Hematopoietic multipotent progenitor cell treated with erythropoietin and hydrocortisone succinate and interleukin-3 and kit ligand, for 17 days (in vitro differentiated cells): ENCODE data around the gene SCNN1B.
"Not testable (repeated sequence)": the region's sequence is repeated elsewhere in the genome, so short reads cannot be mapped to it uniquely, and the experiment has no call there.

Source experiments
- DNase-seq: peaks from one replicate; pipeline ENCODE4 v3.0.0-alpha.2; 2015; ENCODE audit warnings: low spot score

The SCNN1B gene

GRCh38 chr16:23355106-23355670 lies 53.1 kb downstream of the SCNN1B start:
- no peak for DNase-seq

DNA sequence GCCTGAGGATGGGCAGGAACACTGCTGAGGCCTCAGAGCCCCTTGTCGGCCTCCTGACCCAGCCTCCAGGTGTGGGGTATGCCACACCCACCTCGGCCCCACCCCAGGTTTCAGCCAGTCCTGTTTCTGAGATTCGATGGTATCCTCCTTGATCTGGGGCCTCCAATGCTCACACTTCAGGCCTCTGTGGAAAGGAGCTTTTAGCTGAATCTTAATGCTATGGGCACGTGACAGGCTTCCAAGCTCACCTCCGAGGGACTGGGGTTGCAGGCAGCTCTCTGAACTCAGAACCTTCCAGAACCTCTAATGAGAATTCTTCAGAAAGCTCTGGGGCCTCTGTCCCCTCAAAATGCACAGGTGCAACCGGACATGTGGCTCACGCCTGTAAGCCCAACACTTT lies 54.8 kb downstream of the SCNN1B start:
- DNase-seq = no peak

DNA sequence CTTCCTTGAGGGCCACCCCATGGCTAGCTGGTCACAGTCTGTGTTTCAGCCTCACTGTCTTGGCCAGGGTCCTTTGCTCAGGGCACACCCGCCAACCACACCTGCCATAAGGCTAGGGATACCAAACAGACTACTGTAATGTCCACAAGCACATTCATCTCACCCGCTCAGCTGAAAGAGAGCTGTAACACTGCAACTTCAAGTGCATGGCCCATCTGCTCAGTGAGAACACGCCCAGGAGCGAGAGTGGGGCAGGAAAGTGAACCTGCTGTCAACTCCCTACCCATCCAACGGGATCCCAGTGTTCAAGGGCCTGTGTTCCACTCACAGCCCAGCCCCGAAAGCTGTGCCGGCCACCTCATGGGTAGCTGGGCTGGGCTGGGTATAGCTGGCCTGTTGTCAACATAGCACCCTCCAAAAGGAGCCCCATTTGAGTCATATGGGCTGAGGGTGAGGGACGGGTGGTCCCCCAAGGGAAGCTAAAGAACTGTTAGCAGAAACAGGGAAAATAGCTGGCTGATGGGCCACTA lies 55.7 kb downstream of the SCNN1B start:
- no peak for DNase-seq

GRCh38 chr16:23359092-23359760 lies 57.1 kb downstream of the SCNN1B start:
- DNase-seq = no peak

DNA sequence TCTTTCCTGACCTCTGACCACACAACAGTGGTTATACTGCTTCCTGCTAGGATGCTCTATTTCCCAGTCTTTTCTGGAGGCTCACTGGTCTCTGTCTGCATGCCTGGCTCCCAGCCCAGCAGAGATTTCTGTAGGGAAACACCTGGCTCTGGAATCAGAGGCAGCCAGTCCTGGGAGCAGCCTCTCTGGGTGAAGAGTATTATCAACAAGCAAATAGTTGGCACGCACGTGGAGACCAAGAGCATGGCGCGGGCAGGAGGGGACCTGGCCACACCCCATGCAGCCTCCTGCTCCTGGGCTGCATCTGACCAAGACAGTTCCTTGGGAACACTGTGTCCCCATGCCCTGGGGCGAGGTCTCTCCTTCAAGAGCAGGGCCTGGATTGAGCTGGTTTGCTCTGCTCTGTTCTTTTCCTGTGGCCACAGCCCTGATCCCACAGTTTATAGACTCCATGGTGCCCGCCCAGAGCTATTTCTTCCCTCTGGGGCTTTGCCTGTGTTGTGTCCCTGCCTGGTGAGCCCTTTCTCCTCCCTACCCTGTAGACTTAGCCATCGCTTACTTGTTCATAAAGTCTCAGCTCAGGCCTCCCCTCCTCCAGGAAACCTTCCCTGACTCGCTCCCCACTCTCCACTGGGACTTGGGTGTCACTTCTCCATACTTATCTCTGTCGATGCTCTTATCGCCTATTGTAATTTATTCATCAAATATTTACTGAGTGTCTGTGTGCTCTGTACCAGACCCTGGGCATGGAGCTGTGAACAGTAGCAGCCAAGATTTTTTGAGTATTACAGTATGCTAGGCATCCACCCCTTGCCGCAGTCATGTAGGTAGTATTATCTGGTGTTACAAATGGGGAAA lies 60.6 kb downstream of the SCNN1B start:
- DNase-seq = no peak

GRCh38 chr16:23365602-23366240 lies 63.6 kb downstream of the SCNN1B start:
- no peak for DNase-seq

DNA sequence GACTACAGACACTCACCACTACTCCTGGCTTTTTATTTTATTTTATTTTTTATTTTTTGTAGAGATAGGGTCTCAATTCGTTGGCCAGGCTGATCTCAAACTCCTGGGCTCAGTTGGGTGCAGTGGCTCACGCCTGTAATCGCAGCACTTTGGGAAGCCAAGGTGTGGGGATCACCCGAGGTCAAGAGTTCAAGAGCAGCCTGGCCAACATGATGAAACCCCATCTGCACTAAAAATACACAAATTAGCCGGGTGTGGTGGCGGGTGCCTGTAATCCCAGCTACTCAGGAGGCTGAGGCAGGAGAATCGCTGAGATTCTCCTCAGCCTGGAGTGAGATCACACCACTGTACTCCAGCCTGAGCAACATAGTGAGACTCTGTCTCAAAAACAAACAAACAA lies 64.2 kb downstream of the SCNN1B start:
- not testable (repeated sequence) for DNase-seq

DNA sequence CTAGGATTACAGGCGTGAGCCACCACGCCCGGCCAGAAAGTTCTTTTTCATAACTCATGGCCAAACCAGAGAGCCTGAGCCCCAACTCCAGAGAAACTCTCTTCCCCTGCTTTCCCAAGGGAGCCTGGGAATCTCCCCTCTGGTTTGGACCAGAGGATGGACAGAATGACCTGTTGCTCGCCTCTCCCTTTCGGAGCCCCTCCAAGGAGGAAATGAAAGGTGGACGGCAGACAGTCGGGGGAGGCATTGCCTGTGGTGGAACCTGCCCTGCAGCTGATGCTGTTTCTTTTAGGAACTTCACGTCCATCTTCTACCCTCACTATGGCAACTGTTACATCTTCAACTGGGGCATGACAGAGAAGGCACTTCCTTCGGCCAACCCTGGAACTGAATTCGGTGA lies 65.5 kb downstream of the SCNN1B start:
- DNase-seq = no peak

DNA sequence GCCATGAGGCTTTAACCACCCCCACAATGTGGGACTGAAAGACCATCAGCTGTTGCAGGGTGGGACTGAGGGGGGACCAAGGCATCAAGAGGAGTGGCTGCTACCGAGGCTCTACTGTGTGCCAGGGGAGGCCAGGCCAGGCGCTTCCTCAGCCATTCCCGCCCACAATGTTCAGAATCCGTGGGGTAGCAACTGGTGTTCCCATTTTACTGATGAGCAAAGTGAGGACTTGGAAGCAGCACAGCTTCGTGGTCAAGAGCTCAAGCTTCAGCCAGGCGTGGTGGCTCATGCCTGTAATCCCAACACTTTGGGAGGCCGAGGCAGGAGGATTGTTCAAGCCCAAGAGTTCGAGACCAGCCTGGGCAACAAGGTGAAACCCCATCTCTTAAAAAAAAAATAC lies 65.9 kb downstream of the SCNN1B start:
- no peak for DNase-seq

DNA sequence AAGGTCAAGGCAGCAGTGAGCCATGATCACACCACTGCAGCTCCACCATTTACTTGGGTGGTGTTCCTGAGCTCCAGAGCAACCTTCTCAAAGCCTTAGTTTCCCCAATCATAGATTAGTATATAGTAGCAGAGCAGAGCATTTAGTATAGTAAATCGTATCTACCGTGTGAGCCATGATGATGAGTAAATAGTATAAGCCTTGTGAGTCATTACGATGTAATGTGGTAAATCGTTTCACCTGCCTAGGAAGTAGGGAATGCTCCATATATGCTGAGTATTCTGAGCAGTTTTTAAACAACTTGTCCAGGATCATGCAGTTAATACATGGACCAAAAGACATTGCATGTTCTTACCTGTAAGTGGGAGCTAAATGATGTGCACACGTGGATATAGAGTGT lies 66.4 kb downstream of the SCNN1B start:
- no peak for DNase-seq

GRCh38 chr16:23369416-23369815 lies 67.3 kb downstream of the SCNN1B start:
- DNase-seq = no peak

DNA sequence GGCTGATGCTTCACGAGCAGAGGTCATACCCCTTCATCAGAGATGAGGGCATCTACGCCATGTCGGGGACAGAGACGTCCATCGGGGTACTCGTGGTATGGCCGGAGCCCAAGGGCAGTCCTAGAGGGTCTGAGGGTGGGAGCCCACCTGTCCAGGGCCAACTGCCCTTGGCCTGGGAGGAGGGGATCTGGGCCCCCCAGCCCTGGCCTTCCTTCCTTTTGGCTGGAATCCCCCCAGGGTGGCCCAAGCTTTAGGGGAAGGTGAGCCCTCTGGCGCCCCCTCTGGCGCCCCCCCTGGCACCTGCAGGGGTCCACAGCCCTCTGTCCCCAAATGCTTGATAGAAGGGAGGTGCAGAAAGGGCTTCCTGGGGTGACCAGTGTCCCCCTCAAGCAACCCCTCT lies 69.3 kb downstream of the SCNN1B start:
- DNase-seq = no peak

DNA sequence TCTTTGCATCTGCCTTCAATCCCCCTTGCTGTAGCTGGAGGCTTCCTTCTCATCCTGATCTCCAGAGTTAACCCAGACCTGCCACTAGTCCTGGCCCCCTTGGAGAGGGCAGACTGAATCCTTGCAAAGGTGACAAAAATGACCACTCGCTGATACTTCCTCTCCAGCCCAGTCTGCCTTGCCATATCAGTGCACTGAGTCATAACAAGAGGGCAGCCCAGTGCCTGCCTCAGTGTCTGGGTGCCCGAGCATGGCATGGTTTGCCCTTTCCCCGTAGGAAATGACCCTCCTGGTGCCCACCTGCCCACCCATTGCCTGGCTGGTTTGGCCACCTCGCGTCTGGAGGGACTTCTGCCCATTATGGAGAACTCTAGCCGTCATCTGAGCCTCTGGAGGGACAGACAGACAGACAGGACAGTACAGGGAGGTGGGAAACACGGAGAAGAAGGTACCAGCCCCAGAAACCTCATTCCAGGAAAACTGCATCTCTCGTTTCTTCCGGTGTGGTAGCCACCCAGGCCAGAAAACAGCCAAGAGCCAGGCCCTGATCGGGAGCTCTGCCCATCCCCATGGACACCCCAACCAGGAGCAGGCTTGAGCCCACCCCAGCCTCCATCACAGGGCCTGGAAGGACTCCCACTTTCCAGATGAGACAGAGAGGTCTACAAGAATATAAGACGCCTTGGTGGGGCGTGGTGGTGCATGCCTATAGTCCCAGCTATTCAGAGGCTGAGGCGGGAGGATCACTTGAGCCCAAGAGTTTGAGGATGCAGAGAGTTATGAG lies 71.5 kb downstream of the SCNN1B start:
- no peak for DNase-seq

GRCh38 chr16:23374721-23375510 lies 72.8 kb downstream of the SCNN1B start:
- no peak for DNase-seq

GRCh38 chr16:23375643-23376042 lies 73.5 kb downstream of the SCNN1B start:
- DNase-seq = no peak

DNA sequence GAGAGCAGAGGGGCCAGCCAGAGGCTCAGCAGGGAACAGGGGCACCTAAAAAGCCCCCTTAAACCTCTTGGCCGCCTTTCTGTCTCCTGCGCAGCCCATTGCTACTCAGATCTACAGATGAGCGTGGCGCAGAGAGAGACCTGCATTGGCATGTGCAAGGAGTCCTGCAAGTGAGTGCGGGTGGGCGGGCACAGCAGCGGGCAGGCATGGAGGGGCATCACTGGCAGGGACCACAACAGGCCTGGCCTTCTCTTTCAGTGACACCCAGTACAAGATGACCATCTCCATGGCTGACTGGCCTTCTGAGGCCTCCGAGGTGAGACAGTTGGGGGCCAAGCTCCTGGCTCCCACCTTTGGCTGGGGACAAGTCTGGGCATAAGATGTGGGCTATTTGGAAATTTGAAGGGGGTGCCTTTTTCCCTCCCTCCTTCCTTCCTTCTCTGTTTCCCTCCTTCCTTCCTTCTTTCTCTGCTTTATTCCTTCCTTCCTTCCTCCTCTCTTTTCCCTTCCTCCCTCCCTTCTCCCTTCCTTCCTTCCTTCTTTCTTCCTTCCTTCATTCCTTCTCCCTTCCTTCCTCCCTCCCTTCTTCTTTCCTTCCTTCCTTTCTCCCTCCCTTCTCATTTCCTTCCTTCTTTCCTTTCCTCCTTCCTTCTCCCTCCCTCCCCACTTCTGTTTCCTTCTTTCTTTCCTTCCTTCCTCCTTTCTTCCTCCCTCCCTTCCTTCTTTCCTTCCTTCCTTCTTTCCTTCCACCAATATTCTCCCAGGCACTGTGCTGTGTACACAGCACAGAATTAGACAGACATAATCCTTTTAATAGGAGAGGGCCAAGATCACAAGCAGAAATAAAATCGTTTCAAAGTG lies 75.2 kb downstream of the SCNN1B start:
- no peak for DNase-seq

- no peak for DNase-seq
Measured at GRCh38 chr16:23378256-23378655, 76.2 kb downstream of the SCNN1B start.

GRCh38 chr16:23378921-23379320 lies 76.8 kb downstream of the SCNN1B start:
- DNase-seq = no peak

- DNase-seq = no peak
Measured at GRCh38 chr16:23379707-23380106, 77.6 kb downstream of the SCNN1B start.

- no peak for DNase-seq
Measured at GRCh38 chr16:23380501-23380951, 78.4 kb downstream of the SCNN1B start.
